Measurements from ENCODE around the gene EPHA3.

EPHA3 gene

DNA sequence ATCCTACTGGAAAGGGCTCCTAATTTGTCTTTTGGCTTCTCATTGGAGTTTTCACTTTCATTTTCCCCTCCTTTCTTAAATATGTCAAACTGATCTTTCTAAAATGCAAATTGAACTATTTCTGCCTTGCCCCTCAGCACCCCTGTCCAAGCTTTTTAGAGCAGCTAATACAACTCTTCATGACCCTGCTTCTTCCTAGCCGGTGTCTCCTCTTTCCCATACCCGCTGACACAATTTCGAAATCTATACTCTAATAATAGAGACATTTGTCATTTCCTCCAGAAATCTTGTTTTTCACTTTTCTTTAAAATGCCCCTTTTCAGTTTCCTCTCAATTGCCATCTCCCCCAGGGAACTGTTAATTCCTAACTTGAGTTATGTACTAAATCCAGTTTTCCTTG, 2.9 kb upstream of the EPHA3 start:
- H3K9me3 ChIP-seq (ENCODE audit: control insufficient read depth, low read length): no peaks in the 10 kb centered on the region
- no peaks in the 10 kb centered on the region for H3K79me1 ChIP-seq (replicated peaks; ENCODE audit: low read length, poor library complexity, severe bottlenecking)
- H3K27ac ChIP-seq (ENCODE audit: low read length, poor library complexity, severe bottlenecking): no peak overlapping the region
- no peak overlapping the region for H3K14ac ChIP-seq (ENCODE audit: low read length in 2 of 2)
- H4K91ac ChIP-seq (ENCODE audit: low read length): no peak overlapping the region
- no peak overlapping the region for H3K4me3 ChIP-seq (ENCODE audit: insufficient read depth in 1 of 2, low read depth in 1 of 2, low read length in 2 of 2)
- no peak overlapping the region for H2BK12ac ChIP-seq (ENCODE audit: low read length in 2 of 2)
- no peak overlapping the region for H2BK5ac ChIP-seq (ENCODE audit: low read depth, low read length, poor library complexity, severe bottlenecking)
- H4K8ac ChIP-seq (ENCODE audit: low read length): no peak overlapping the region
- no peak overlapping the region for H3K18ac ChIP-seq (ENCODE audit: low read depth in 1 of 2, low read length in 2 of 2)
- H2AK5ac ChIP-seq (ENCODE audit: low read length, severe bottlenecking): no peak overlapping the region
- no peak overlapping the region for H3K23ac ChIP-seq (ENCODE audit: low read length in 2 of 2)
- no peaks in the 10 kb centered on the region for H3K36me3 ChIP-seq (ENCODE audit: control insufficient read depth in 1 of 2, insufficient read depth in 2 of 2, low read depth in 1 of 2, low read length in 2 of 2)
- peaks cover 0 to 52% of the 10 kb centered on the region in 2 experiments for H3K27me3 ChIP-seq (ENCODE audit: control insufficient read depth in 1 of 2, insufficient read depth in 1 of 2, low read length in 2 of 2)
- DNase-seq: no peak
- H2AFZ ChIP-seq (ENCODE audit: low read depth, low read length): no peak overlapping the region
- H2BK15ac ChIP-seq (ENCODE audit: low read depth, poor library complexity, severe bottlenecking): no peak overlapping the region
- WGBS: 84% methylated on average over 3 of the region's 3 CpGs
- H3K4me1 ChIP-seq (ENCODE audit: control insufficient read depth, insufficient read depth, low read depth, low read length): peaks cover 4% of the 10 kb centered on the region
- H3K9ac ChIP-seq (ENCODE audit: low read length): no peak overlapping the region
- no peak overlapping the region for H3K4me2 ChIP-seq (ENCODE audit: low read length, poor library complexity, severe bottlenecking)
- no peak overlapping the region for H3K4ac ChIP-seq (ENCODE audit: low read depth in 1 of 2, low read length in 2 of 2)
- H2BK120ac ChIP-seq (ENCODE audit: low read depth, low read length): no peak overlapping the region

DNA sequence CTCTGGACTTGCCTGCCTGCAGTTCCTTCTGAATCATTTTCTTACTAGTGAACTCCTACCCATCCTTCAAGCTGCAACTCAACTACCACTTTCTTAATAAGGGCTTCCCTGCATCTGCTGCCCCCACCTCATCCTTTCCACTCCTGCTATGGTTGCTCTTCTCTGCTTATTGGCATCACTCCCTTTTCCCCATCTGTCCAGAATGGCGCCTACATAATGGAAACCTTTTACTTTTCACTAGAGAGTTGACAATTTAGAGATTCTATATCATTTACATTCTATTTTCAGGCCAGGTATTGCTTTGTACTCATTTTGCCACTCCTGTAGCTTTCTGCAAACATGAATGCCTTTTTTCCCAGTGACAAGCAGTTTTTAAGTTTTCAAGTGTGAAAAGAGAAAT, 1.9 kb upstream of the EPHA3 start:
- no peak overlapping the region for H2AFZ ChIP-seq (ENCODE audit: low read depth, low read length)
- no peak for DNase-seq
- H3K4me1 ChIP-seq (ENCODE audit: control insufficient read depth, insufficient read depth, low read depth, low read length): peaks cover 4% of the 10 kb centered on the region
- no peak overlapping the region for H3K27ac ChIP-seq (ENCODE audit: low read length, poor library complexity, severe bottlenecking)
- WGBS: no CpG with 5 or more reads among the region's 1 CpG
- no peak overlapping the region for H3K4ac ChIP-seq (ENCODE audit: low read depth in 1 of 2, low read length in 2 of 2)
- no peak overlapping the region for H3K14ac ChIP-seq (ENCODE audit: low read length in 2 of 2)
- no peaks in the 10 kb centered on the region for H3K9me3 ChIP-seq (ENCODE audit: control insufficient read depth, low read length)
- H3K36me3 ChIP-seq (ENCODE audit: control insufficient read depth in 1 of 2, insufficient read depth in 2 of 2, low read depth in 1 of 2, low read length in 2 of 2): no peaks in the 10 kb centered on the region
- no peak overlapping the region for H2AK5ac ChIP-seq (ENCODE audit: low read length, severe bottlenecking)
- no peak overlapping the region for H2BK15ac ChIP-seq (ENCODE audit: low read depth, poor library complexity, severe bottlenecking)
- H4K8ac ChIP-seq (ENCODE audit: low read length): no peak overlapping the region
- no peak overlapping the region for H3K9ac ChIP-seq (ENCODE audit: low read length)
- H4K91ac ChIP-seq (ENCODE audit: low read length): no peak overlapping the region
- H3K27me3 ChIP-seq (ENCODE audit: control insufficient read depth in 1 of 2, insufficient read depth in 1 of 2, low read length in 2 of 2): peaks cover 0 to 55% of the 10 kb centered on the region in 2 experiments
- no peaks in the 10 kb centered on the region for H3K79me1 ChIP-seq (replicated peaks; ENCODE audit: low read length, poor library complexity, severe bottlenecking)
- no peak overlapping the region for H2BK5ac ChIP-seq (ENCODE audit: low read depth, low read length, poor library complexity, severe bottlenecking)
- H2BK12ac ChIP-seq (ENCODE audit: low read length in 2 of 2): no peak overlapping the region
- no peak overlapping the region for H3K4me3 ChIP-seq (ENCODE audit: insufficient read depth in 1 of 2, low read depth in 1 of 2, low read length in 2 of 2)
- H3K18ac ChIP-seq (ENCODE audit: low read depth in 1 of 2, low read length in 2 of 2): no peak overlapping the region
- no peak overlapping the region for H3K4me2 ChIP-seq (ENCODE audit: low read length, poor library complexity, severe bottlenecking)
- no peak overlapping the region for H3K23ac ChIP-seq (ENCODE audit: low read length in 2 of 2)
- H2BK120ac ChIP-seq (ENCODE audit: low read depth, low read length): no peak overlapping the region

DNA sequence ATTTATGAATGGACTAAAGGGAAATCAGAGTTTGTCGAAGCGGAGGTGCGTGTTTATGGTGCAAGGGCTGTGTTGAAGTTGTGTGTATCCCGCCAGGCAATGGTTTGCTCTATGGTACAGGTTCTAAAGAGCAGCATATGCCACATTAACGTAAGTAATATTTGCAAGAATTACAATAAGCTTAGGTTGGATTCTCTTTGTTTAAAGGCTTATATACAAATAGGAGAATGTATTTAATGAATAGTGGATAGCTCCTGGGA, 800 bp downstream of the EPHA3 start:
- H2BK15ac ChIP-seq (ENCODE audit: low read depth, poor library complexity, severe bottlenecking): no peak overlapping the region
- no peak overlapping the region for H3K4ac ChIP-seq (ENCODE audit: low read depth in 1 of 2, low read length in 2 of 2)
- H3K36me3 ChIP-seq (ENCODE audit: control insufficient read depth in 1 of 2, insufficient read depth in 2 of 2, low read depth in 1 of 2, low read length in 2 of 2): no peaks in the 10 kb centered on the region
- no peak overlapping the region for H4K8ac ChIP-seq (ENCODE audit: low read length)
- no peak overlapping the region for H2BK120ac ChIP-seq (ENCODE audit: low read depth, low read length)
- no peak overlapping the region for H3K9ac ChIP-seq (ENCODE audit: low read length)
- H3K27ac ChIP-seq (ENCODE audit: low read length, poor library complexity, severe bottlenecking): no peak overlapping the region
- H3K18ac ChIP-seq (ENCODE audit: low read depth in 1 of 2, low read length in 2 of 2): no peak overlapping the region
- no peaks in the 10 kb centered on the region for H3K9me3 ChIP-seq (ENCODE audit: control insufficient read depth, low read length)
- H3K14ac ChIP-seq (ENCODE audit: low read length in 2 of 2): no peak overlapping the region
- no peak overlapping the region for H4K91ac ChIP-seq (ENCODE audit: low read length)
- no peak overlapping the region for H2BK5ac ChIP-seq (ENCODE audit: low read depth, low read length, poor library complexity, severe bottlenecking)
- H3K27me3 ChIP-seq (ENCODE audit: control insufficient read depth in 1 of 2, insufficient read depth in 1 of 2, low read length in 2 of 2): peaks cover 0 to 60% of the 10 kb centered on the region in 2 experiments
- H2AFZ ChIP-seq (ENCODE audit: low read depth, low read length): no peak overlapping the region
- H3K4me3 ChIP-seq (ENCODE audit: insufficient read depth in 1 of 2, low read depth in 1 of 2, low read length in 2 of 2): peak overlapping the region in 1 of 2 experiments; percentile 81
- no peak for DNase-seq
- no peak overlapping the region for H2BK12ac ChIP-seq (ENCODE audit: low read length in 2 of 2)
- H3K23ac ChIP-seq (ENCODE audit: low read length in 2 of 2): no peak overlapping the region
- 51% methylated on average over 3 of the region's 5 CpGs for WGBS
- peaks cover 4% of the 10 kb centered on the region for H3K4me1 ChIP-seq (ENCODE audit: control insufficient read depth, insufficient read depth, low read depth, low read length)
- peak overlapping the region; percentile 98 for H3K4me2 ChIP-seq (ENCODE audit: low read length, poor library complexity, severe bottlenecking)
- H2AK5ac ChIP-seq (ENCODE audit: low read length, severe bottlenecking): no peak overlapping the region
- H3K79me1 ChIP-seq (replicated peaks; ENCODE audit: low read length, poor library complexity, severe bottlenecking): no peaks in the 10 kb centered on the region

DNA sequence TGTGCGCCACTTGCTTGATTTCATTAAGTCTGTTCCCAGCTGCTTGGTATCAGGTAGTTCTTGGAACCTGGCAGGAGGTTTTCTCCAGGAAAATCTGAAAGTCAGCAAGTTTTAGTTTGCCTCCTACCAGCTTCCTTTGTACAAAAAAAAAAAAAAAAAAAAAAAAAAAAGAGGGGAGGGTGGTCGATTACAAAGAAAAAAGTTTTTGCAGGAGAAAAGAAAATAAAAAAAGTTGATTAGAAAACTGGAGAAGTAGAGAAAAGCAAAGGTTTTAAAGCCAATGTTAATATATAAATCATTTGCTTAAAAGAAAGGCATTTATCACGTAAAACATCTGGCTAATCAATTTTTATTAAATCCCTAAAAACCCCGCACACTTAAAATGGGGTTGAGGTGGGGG, 5.9 kb downstream of the EPHA3 start:
- H4K8ac ChIP-seq (ENCODE audit: low read length): no peak overlapping the region
- H3K9ac ChIP-seq (ENCODE audit: low read length): no peak overlapping the region
- WGBS: 83% methylated on average over 1 of the region's 4 CpGs
- H3K79me1 ChIP-seq (replicated peaks; ENCODE audit: low read length, poor library complexity, severe bottlenecking): no peaks in the 10 kb centered on the region
- no peak overlapping the region for H3K18ac ChIP-seq (ENCODE audit: low read depth in 1 of 2, low read length in 2 of 2)
- H3K4me1 ChIP-seq (ENCODE audit: control insufficient read depth, insufficient read depth, low read depth, low read length): peaks cover 7% of the 10 kb centered on the region
- H2BK120ac ChIP-seq (ENCODE audit: low read depth, low read length): no peak overlapping the region
- no peaks in the 10 kb centered on the region for H3K9me3 ChIP-seq (ENCODE audit: control insufficient read depth, low read length)
- H3K14ac ChIP-seq (ENCODE audit: low read length in 2 of 2): no peak overlapping the region
- no peak overlapping the region for H2AK5ac ChIP-seq (ENCODE audit: low read length, severe bottlenecking)
- no peak overlapping the region for H4K91ac ChIP-seq (ENCODE audit: low read length)
- no peak overlapping the region for H2BK5ac ChIP-seq (ENCODE audit: low read depth, low read length, poor library complexity, severe bottlenecking)
- no peak overlapping the region for H3K4ac ChIP-seq (ENCODE audit: low read depth in 1 of 2, low read length in 2 of 2)
- no peak overlapping the region for H3K4me2 ChIP-seq (ENCODE audit: low read length, poor library complexity, severe bottlenecking)
- H2BK15ac ChIP-seq (ENCODE audit: low read depth, poor library complexity, severe bottlenecking): no peak overlapping the region
- H3K23ac ChIP-seq (ENCODE audit: low read length in 2 of 2): no peak overlapping the region
- no peak overlapping the region for H2BK12ac ChIP-seq (ENCODE audit: low read length in 2 of 2)
- H3K27ac ChIP-seq (ENCODE audit: low read length, poor library complexity, severe bottlenecking): no peak overlapping the region
- no peak overlapping the region for H3K4me3 ChIP-seq (ENCODE audit: insufficient read depth in 1 of 2, low read depth in 1 of 2, low read length in 2 of 2)
- H3K27me3 ChIP-seq (ENCODE audit: control insufficient read depth in 1 of 2, insufficient read depth in 1 of 2, low read length in 2 of 2): peaks cover 3 to 40% of the 10 kb centered on the region in 2 experiments
- H2AFZ ChIP-seq (ENCODE audit: low read depth, low read length): no peak overlapping the region
- H3K36me3 ChIP-seq (ENCODE audit: control insufficient read depth in 1 of 2, insufficient read depth in 2 of 2, low read depth in 1 of 2, low read length in 2 of 2): no peaks in the 10 kb centered on the region
- no peak for DNase-seq

Measured in mesenchymal stem cell (in vitro differentiated cells and primary cell).